Right lobe of liver (tissue), 4 donors: ENCODE results near the gene MOB1A.

Source experiments
- CTCF ChIP-seq, 4 donors: fragments of 200-600 bp in 3 of 4; fragments of 450-650 bp in 1 of 4; IDR thresholded peaks; one replicate each; pipeline versions ENCODE4 v1.5.1 to v1.8.0; 2016 to 2022; ENCODE audit warnings: antibody characterized with exemption in 4 of 4, mild to moderate bottlenecking in 2 of 4
- POLR2A ChIP-seq: fragments of 450-650 bp; IDR thresholded peaks from one replicate; pipeline ENCODE4 v1.6.1; 2017; ENCODE audit warnings: antibody characterized with exemption, mild to moderate bottlenecking
- donor health status: DM: no; HTN: no; CAD: no.
- donor health status: DM: no; HTN: no; CAD: no.
- donor health status: DM: no; HTN: yes; CAD: no.

- TF ChIP-seq POLR2A (no peak), CTCF (IDR thresholded peaks at IDR 0.05) (no peak)
Measured at GRCh38 chr2:74219846-74220486, 41.3 kb upstream of the MOB1A start.
